CD4-positive, alpha-beta memory T cell (primary cell): ENCODE measurements around the gene POLN. TPM values are rescaled to one million over a fixed set of nuclear protein-coding genes. Genes with fewer than 3 reads are reported as not detected.
A peak's percentile ranks its signal among the peaks of the same experiment; 100 is the strongest.

Source experiments
- CTCF ChIA-PET: fragments of 350-600 bp; sonication (Branson Sonifier 250); formaldehyde crosslinking; loops from one replicate; lab custom pipeline; 2021; ENCODE audit warnings: inconsistent platforms; ENCODE audit not compliant: partially characterized antibody; lab: Charles Lee
- POLR2A ChIA-PET: fragments of 350-600 bp; sonication (Branson Sonifier 250); formaldehyde crosslinking; loops from one replicate; lab custom pipeline; 2021; ENCODE audit not compliant: partially characterized antibody; lab: Charles Lee
- DNase-seq, 5 donors: peaks; one replicate each; pipeline versions ENCODE4 v3.0.0 to v3.0.0-alpha.2; 2020 to 2022; ENCODE audit warnings: mixed read lengths in 1 of 5
- H3K27ac ChIP-seq: one replicate; pipeline ENCODE4 v1.7.0; 2013; ENCODE audit warnings: low read depth, low read length
- H3K27me3 ChIP-seq: 2 replicates; pipeline ENCODE4 v1.7.0; 2013; ENCODE audit warnings: mild to moderate bottlenecking, low read length, moderate library complexity; ENCODE audit not compliant: insufficient read depth
- H3K36me3 ChIP-seq: 2 replicates; pipeline ENCODE4 v1.7.0; 2013; ENCODE audit warnings: mild to moderate bottlenecking, low read length, moderate library complexity; ENCODE audit not compliant: insufficient read depth
- H3K4me1 ChIP-seq: 2 replicates; pipeline ENCODE4 v1.7.0; 2013; ENCODE audit warnings: mild to moderate bottlenecking, low read length, moderate library complexity; ENCODE audit not compliant: insufficient read depth
- H3K4me3 ChIP-seq, 2 donors: one replicate each; pipeline ENCODE4 v1.7.0; 2013; ENCODE audit warnings: low read length in 2 of 2, mild to moderate bottlenecking in 1 of 2
- H3K9me3 ChIP-seq, 2 donors: one replicate each; pipeline ENCODE4 v1.7.0; 2013; ENCODE audit warnings: low read length in 2 of 2, control low read depth in 1 of 2; ENCODE audit not compliant: control insufficient read depth in 1 of 2
- H3K27ac Mint-ChIP-seq, 7 donors: one replicate each; pipeline ENCODE4 v1.8.0; 2020 to 2021; ENCODE audit warnings: mixed read lengths in 7 of 7, mild to moderate bottlenecking in 6 of 7, inconsistent platforms in 3 of 7, moderate library complexity in 3 of 7
- H3K27me3 Mint-ChIP-seq, 2 donors: one replicate each; pipeline ENCODE4 v1.8.0; 2020 to 2021; ENCODE audit warnings: mixed read lengths in 2 of 2
- H3K36me3 Mint-ChIP-seq, 2 donors: one replicate each; pipeline ENCODE4 v1.8.0; 2020 to 2021; ENCODE audit warnings: mixed read lengths in 2 of 2, inconsistent platforms in 1 of 2, mild to moderate bottlenecking in 1 of 2
- H3K4me1 Mint-ChIP-seq, 4 donors: one replicate each; pipeline ENCODE4 v1.8.0; 2020 to 2021; ENCODE audit warnings: mixed read lengths in 4 of 4, mild to moderate bottlenecking in 1 of 4
- H3K4me3 Mint-ChIP-seq, 8 donors: one replicate each; pipeline ENCODE4 v1.8.0; 2020 to 2021; ENCODE audit warnings: mixed read lengths in 8 of 8, mild to moderate bottlenecking in 7 of 8, moderate library complexity in 6 of 8, inconsistent platforms in 3 of 8
- H3K9me3 Mint-ChIP-seq, 8 donors: one replicate each; pipeline ENCODE4 v1.8.0; 2020 to 2021; ENCODE audit warnings: mixed read lengths in 8 of 8, mild to moderate bottlenecking in 5 of 8, inconsistent platforms in 3 of 8, moderate library complexity in 1 of 8
- intact Hi-C: fragments of 100-400 bp; cut with micrococcal nuclease; formaldehyde crosslinking; loops from one replicate; pipeline ENCODE4 v1.15.1; 2023
- polyA plus RNA-seq, 2 donors: library from polyadenylated mRNA; unstranded; fragments of 300-500 nt; fragmentation: Illumina TruSeq; gene quantifications; one replicate each; pipeline ENCODE4 v1.2.3, GENCODE V29; 2021
- total RNA-seq, 2 experiments: library from RNA; stranded (reverse); gene quantifications; one replicate each; pipeline ENCODE4 v1.2.3, GENCODE V29; 2021

POLN gene
- total and polyA plus RNA-seq, 4 experiments from 2014 or later = 0.24 to 4.4 (median 2.8) TPM

DNA sequence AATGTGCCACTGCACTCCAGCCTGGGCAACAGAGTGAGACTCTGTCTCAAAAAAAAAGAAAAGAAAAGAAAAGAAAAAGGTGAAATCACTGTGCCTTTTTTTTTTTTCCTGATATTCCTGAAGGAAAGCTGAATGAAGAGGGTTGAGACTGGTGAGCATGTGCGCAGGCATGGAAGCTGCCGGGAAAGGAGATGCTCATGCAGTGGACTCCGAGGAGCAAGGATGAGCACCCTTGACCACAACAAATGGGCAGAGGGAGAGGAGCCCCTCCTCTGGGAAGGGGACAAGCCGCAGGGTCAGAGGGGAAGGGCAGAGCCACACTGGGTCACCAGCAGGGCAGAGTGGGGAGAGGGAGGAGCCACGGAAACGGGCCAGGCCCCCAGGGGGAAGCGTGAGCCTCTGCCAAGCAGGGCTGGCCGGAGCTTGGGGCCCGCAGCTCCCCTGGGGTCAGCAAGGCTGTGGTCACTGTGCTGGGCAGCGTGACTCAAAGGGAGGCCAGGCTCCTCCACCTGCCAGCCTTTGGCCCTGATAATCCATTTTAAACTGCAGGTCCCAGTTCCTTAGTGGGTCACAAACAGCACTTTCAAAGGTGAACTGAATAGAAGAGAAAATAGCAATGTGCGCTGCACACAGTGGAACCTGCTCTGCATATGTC lies 102.9 kb downstream of the POLN start:
- no peak overlapping the region for H3K4me3 Mint-ChIP-seq
- Histone ChIP-seq H3K4me1 (peaks cover 11% of the 10 kb centered on the region), H3K4me3 (no peak overlapping the region), H3K9me3 (no peaks in the 10 kb centered on the region), H3K27ac (no peak overlapping the region), H3K27me3 (no peaks in the 10 kb centered on the region), H3K36me3 (no peaks in the 10 kb centered on the region)
- ChIA-PET POLR2A (no interaction called here), CTCF (no interaction called here)
- no peaks in the 10 kb centered on the region for H3K27me3 Mint-ChIP-seq
- H3K4me1 Mint-ChIP-seq = peaks cover 19 to 39% (median 23%) of the 10 kb centered on the region in 4 donors
- H3K27ac Mint-ChIP-seq = no peak overlapping the region
- no peak for DNase-seq
- no peaks in the 10 kb centered on the region for H3K36me3 Mint-ChIP-seq
- no peaks in the 10 kb centered on the region for H3K9me3 Mint-ChIP-seq
- intact Hi-C loops = no loop called here

DNA sequence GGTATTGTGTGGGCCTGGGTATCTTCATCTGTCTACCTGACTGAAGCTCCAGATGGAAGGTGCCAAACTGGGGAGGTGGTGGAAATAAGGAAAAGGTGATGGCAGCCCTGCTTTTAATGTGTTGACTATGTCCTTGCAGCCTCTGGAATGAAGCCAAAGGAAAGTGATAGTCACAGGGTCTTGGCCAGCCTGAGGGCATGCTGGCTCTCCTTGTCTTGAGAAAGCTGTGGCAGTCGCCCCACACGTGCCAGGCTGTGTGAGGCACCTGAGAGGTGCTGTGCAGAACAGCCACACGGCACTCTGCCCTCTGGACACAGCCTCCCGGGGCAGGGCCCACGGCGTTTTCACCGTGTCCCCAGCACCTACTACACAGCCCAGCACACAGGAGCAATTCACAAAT lies 105.2 kb downstream of the POLN start:
- no peak overlapping the region for H3K4me3 Mint-ChIP-seq
- Histone ChIP-seq H3K27me3 (no peaks in the 10 kb centered on the region), H3K36me3 (no peaks in the 10 kb centered on the region), H3K4me1 (peaks cover 11% of the 10 kb centered on the region), H3K4me3 (no peak overlapping the region), H3K9me3 (no peaks in the 10 kb centered on the region), H3K27ac (no peak overlapping the region)
- H3K4me1 Mint-ChIP-seq = peaks cover 10 to 25% (median 13%) of the 10 kb centered on the region in 4 donors
- intact Hi-C loops = no loop called here
- ChIA-PET CTCF (no interaction called here), POLR2A (no interaction called here)
- peaks cover 0 to 10% of the 10 kb centered on the region in 2 donors for H3K36me3 Mint-ChIP-seq
- H3K27me3 Mint-ChIP-seq = no peaks in the 10 kb centered on the region
- H3K27ac Mint-ChIP-seq = no peak overlapping the region
- H3K9me3 Mint-ChIP-seq = peaks cover 0 to 17% (median 9%) of the 10 kb centered on the region in 8 donors
- DNase-seq = no peak

DNA sequence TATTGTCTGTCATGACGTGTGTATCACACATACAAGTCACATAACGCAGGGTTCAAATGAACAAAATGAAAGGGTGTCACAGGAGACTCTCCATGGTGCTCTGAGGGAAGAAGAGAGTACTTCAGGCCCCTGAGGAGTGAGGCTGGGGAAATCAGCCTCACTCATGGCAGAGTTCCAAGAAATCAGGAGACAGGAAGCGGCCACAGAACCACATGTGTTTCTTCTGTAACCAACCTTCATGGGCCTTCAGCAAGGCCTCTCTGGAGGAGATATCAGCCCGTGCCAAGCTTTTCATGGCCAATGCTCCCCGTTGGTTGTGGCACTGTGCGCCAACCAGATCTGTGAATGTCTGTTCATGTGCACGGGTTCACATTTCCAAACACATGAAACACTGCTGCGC lies 106.8 kb downstream of the POLN start:
- Mint-ChIP-seq H3K27ac (peak overlapping the region in 3 of 7 donors; percentile 16 to 42 (median 18)), H3K4me1 (peaks cover 10 to 19% (median 12%) of the 10 kb centered on the region in 4 donors), H3K9me3 (peaks cover 0 to 24% (median 13%) of the 10 kb centered on the region in 8 donors), H3K27me3 (no peaks in the 10 kb centered on the region), H3K36me3 (peaks cover 2 to 10% of the 10 kb centered on the region in 2 donors), H3K4me3 (peak overlapping the region in 4 of 8 donors; percentile 6 to 47 (median 38))
- H3K9me3 ChIP-seq = no peaks in the 10 kb centered on the region
- no peak overlapping the region for H3K4me3 ChIP-seq
- ChIA-PET POLR2A (no interaction called here), CTCF (no interaction called here)
- no peaks in the 10 kb centered on the region for H3K27me3 ChIP-seq
- DNase-seq = peak in 4 of 5 donors; percentile 27 to 36 (median 32)
- no peak overlapping the region for H3K27ac ChIP-seq
- H3K36me3 ChIP-seq = no peaks in the 10 kb centered on the region
- intact Hi-C loops = no loop called here
- peaks cover 11% of the 10 kb centered on the region for H3K4me1 ChIP-seq

DNA sequence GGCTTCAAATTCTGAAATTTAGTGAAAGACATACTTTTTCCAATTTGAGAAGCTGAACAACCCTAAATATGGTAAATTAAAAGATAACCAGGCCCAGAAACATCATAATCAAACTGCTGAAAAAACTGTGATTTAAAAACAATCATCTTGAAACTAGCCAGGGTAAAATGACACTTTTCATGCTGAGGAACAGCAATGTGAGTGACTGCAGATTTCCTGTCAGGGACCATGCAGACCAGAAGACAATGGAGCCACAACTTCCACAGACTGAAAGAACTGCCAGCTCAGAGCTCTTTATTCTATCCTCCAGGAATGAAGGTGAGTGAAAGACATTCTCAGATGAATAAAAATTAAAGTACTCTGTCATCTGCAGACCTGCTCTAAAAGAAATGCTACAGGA lies 109.5 kb downstream of the POLN start:
- no peak overlapping the region for H3K4me3 Mint-ChIP-seq
- H3K4me1 Mint-ChIP-seq = peaks cover 9 to 19% (median 12%) of the 10 kb centered on the region in 4 donors
- intact Hi-C loops = no loop called here
- Histone ChIP-seq H3K27ac (no peak overlapping the region), H3K27me3 (no peaks in the 10 kb centered on the region), H3K4me3 (no peak overlapping the region), H3K36me3 (no peaks in the 10 kb centered on the region), H3K9me3 (no peaks in the 10 kb centered on the region), H3K4me1 (peaks cover 11% of the 10 kb centered on the region)
- CTCF ChIA-PET = no interaction called here
- H3K36me3 Mint-ChIP-seq = peaks cover 2 to 17% of the 10 kb centered on the region in 2 donors
- no peaks in the 10 kb centered on the region for H3K27me3 Mint-ChIP-seq
- H3K9me3 Mint-ChIP-seq = peaks cover 0 to 24% (median 13%) of the 10 kb centered on the region in 8 donors
- POLR2A ChIA-PET = no interaction called here
- H3K27ac Mint-ChIP-seq = no peak overlapping the region
- DNase-seq = no peak

DNA sequence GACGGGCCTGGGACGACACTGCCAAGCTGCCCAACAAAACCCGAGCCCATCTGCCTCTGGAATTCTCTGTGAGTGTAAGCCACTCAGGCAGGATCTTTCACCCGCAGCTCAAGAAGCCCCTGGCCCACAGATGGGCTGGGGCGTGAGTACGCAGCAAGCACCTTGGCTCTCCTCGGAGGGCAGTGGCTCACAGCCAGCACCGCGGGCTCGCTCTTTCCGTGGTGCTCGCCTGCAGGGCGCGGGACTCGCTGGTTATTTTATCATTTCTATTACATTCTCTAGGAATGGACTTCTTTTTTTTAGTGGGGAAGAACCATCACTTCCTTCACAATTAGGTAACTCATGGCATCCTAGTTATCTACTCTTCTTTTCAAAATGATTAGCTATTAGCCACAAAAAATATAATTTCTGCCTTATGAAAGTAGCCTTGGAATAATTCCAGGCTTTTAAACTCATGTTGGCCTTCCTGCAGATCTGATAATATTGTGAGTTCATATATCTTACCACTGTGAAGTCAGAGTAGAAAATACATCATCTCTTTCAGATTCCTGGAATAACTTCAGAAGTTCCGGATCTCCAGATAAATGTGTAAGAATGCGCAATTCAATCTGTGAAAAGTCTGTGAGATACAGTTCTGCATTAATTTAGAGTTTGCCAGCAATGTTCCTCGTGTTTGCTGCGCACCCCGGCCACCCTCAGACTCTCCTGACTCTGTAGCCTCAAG lies 114.2 kb downstream of the POLN start:
- intact Hi-C loops = no loop called here
- H3K36me3 Mint-ChIP-seq = peaks cover 2 to 18% of the 10 kb centered on the region in 2 donors
- H3K27me3 Mint-ChIP-seq = peaks cover 1 to 3% of the 10 kb centered on the region in 2 donors
- Histone ChIP-seq H3K4me1 (no peaks in the 10 kb centered on the region), H3K36me3 (no peaks in the 10 kb centered on the region), H3K4me3 (no peak overlapping the region), H3K9me3 (no peaks in the 10 kb centered on the region), H3K27me3 (no peaks in the 10 kb centered on the region), H3K27ac (no peak overlapping the region)
- no peak for DNase-seq
- no peak overlapping the region for H3K27ac Mint-ChIP-seq
- H3K4me1 Mint-ChIP-seq = peaks cover 0 to 1% (median 0%) of the 10 kb centered on the region in 4 donors
- ChIA-PET POLR2A (no interaction called here), CTCF (no interaction called here)
- no peak overlapping the region for H3K4me3 Mint-ChIP-seq
- peaks cover 0 to 16% (median 13%) of the 10 kb centered on the region in 8 donors for H3K9me3 Mint-ChIP-seq

DNA sequence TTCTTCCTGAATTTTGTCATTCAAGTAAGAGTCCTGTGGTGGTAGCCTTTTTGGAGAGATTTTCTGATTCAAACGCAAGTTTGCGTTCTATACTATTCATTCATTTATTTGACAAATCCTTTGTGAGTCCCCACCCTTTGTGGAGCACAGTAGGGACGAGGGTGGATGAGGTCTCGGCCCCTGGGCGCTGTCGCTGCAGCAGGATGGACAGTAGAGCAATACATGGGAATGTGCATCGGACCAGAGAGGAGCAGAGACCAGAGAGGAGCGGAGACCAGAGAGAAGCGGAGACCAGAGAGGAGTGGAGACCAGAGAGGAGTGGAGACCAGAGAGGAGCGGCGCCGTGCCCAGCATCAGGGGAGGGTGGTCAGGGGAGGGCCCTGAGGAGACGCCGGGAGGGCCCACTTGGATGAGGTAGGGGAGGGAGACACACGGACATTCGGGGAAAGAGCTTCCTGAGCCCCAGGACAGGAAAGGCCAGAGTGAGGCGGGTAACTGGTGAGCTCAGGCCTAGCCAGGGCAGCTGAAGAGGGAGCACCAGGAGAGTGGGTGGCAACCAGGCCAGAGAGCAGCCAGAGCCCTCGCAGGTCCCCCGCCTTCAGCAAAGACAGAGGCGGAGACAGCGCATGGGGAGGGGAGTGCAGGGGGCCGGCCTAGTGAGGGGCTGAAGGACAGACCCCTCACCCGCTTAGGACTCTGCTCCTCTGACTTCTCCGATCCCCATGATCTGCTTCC lies 115.4 kb downstream of the POLN start:
- Mint-ChIP-seq H3K4me1 (peaks cover 0 to 1% (median 0%) of the 10 kb centered on the region in 4 donors), H3K27ac (no peak overlapping the region)
- POLR2A ChIA-PET = no interaction called here

DNA sequence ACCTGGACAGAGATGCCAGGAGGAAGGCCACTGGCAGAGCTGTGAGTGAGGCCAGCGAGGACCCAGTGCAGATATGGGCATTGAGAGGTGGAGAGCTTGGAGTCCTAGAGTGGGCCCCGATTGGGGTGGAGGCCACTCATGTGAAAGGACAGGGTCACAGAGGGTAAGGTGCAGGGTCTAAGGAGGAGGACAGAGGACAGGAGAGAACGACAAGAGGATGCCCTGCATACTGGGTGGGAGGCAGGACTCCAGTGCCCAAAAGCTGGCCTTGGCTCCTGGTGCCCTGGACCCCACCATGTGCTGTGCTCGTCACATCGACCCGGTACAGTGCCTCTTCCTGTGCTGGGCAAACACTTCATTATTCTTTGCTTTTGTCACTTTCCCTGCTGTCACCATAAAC lies 116.1 kb downstream of the POLN start:
- intact Hi-C loops = no loop called here
- Histone ChIP-seq H3K4me1 (no peaks in the 10 kb centered on the region), H3K27ac (no peak overlapping the region), H3K9me3 (no peaks in the 10 kb centered on the region), H3K4me3 (no peak overlapping the region), H3K27me3 (no peaks in the 10 kb centered on the region), H3K36me3 (no peaks in the 10 kb centered on the region)
- Mint-ChIP-seq H3K36me3 (peaks cover 0 to 11% of the 10 kb centered on the region in 2 donors), H3K9me3 (peaks cover 0 to 1% (median 0%) of the 10 kb centered on the region in 8 donors), H3K4me3 (no peak overlapping the region), H3K4me1 (peaks cover 0 to 1% (median 0%) of the 10 kb centered on the region in 4 donors), H3K27me3 (peaks cover 1 to 3% of the 10 kb centered on the region in 2 donors), H3K27ac (peak overlapping the region in 1 of 7 donors; percentile 84)
- DNase-seq = no peak
- POLR2A ChIA-PET = no interaction called here
- CTCF ChIA-PET = no interaction called here

More for the DNA sequence above, 115.4 kb downstream of the POLN start:
- Mint-ChIP-seq H3K36me3 (peaks cover 2 to 11% of the 10 kb centered on the region in 2 donors), H3K27me3 (peaks cover 1 to 3% of the 10 kb centered on the region in 2 donors), H3K4me3 (no peak overlapping the region), H3K9me3 (peaks cover 0 to 5% (median 2%) of the 10 kb centered on the region in 8 donors)
- no peak for DNase-seq
- H3K9me3 ChIP-seq = no peaks in the 10 kb centered on the region
- no peak overlapping the region for H3K27ac ChIP-seq
- H3K4me1 ChIP-seq = no peaks in the 10 kb centered on the region
- H3K4me3 ChIP-seq = no peak overlapping the region
- CTCF ChIA-PET = no interaction called here
- H3K36me3 ChIP-seq = no peaks in the 10 kb centered on the region
- intact Hi-C loops = no loop called here
- H3K27me3 ChIP-seq = no peaks in the 10 kb centered on the region
